GM19023 (cell line): ENCODE measurements around the gene IFNA7.
A peak's percentile ranks its signal among the peaks of the same experiment; 100 is the strongest.
"Not testable (repeated sequence)": the region's sequence is repeated elsewhere in the genome, so short reads cannot be mapped to it uniquely, and the experiment has no call there.

ENCODE experiments used
- ATAC-seq: cut with Tn5 transposase; IDR thresholded peaks from one replicate; pipeline ENCODE4 v1.9.1; 2021; ENCODE audit warnings: mild to moderate bottlenecking, moderate library complexity; ENCODE audit not compliant: unreplicated experiment

Gene IFNA7

DNA sequence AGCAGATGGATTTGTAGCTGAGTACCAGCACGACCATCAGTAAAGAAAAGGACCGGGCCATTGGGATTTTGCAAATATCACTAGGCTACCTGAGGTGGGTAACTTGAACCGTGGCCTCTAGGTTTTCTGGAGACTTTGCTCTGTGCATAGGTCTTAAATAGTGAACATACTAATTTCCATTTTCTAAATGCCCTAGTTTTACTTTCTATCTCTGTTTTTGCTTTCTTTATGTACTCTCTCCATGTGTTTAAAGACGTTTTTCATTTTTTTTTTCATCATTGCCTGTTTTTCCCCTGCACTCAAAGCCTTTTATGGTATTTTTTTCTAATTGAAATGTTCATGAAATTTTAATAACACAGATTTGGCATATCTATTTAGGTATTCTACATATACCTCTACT lies at the start of gene IFNA7:
IFNA7 (minus strand) TSS at position 101 of the 400 bp plus-strand sequence; CDS start at position 61, 40 bp downstream.
- not testable (repeated sequence) for ATAC-seq

DNA sequence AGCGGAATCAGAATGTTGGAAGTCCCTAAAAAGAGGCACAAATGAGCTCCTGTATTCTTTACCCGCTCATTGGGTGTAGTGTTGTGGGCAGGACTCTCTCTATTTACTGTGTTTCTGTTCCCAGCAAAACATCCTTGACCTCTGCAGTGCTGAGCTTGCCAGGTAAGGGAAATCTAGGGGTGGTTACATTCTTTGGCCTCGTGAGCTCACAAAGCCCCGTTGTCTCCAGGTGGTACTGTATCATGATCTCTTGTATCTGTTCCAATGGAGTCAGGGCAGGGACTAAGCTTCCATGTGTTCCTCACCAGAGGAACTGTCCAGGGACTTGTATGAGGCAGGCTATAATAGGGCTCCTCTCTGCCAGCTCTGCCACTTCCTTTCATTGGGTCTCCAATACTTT lies 49.6 kb upstream of the IFNA7 start:
- ATAC-seq: no peak

DNA sequence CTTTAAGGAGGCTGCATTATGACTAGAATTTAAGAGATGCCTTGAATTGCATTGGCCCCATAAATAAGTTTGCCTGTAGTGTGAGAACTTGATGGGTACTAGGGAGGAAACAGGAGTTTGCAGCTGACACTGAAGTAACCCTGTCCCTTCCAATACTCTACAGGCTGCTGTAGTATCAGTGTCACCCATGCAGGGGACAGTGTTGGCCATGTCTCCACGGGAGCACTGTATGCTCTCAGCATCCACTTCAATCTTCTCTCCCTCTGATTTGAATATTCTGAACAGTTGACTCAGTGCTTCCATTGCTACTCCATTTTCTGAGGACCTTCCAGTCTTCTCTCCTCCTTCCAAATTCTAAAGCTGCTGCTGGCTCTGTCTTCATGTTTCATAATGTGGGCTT lies 49.2 kb upstream of the IFNA7 start:
- ATAC-seq: no peak

DNA sequence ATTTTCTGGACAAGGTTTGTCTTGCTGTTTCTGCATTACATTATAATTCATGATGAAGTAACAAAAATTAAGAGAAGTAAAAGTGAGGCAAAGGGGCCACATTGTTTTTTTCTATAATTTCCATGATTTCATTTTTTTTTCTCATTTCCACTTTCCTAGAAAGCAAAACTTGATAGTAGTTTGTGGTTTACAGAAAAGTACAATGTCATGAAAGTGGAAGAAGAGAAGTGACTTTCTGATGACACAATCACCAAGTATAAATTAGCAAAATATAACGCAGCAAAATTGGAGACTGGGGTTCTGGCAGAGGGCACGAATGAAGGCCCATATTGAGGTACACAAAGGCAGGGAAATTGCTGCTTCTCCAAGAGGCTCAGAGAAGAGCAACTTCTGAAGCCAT lies 42.8 kb upstream of the IFNA7 start:
- no peak for ATAC-seq

DNA sequence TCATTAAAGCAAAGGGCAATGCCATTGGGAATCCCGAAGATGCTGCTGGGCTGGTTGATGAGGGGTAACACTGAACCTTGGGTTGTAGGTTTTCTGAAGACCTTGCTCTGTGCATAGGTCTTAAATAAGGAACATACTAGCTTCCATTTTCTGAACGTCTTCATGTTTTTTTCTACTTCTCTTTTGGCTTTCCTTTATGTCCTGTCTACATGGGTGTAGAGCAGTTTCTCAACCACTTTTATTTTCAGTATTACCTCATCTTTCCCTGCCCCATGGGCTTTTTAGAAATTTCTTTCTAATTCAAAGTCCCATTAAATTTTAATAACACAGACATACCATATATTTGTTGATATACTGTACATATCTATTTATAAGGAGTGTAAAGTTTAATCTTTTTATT lies 37.9 kb upstream of the IFNA7 start, which contains the start of gene IFNA14:
IFNA14 (minus strand) TSS at position 95 of the 400 bp plus-strand sequence; CDS start at position 25, 70 bp downstream.
- ATAC-seq: no peak

DNA sequence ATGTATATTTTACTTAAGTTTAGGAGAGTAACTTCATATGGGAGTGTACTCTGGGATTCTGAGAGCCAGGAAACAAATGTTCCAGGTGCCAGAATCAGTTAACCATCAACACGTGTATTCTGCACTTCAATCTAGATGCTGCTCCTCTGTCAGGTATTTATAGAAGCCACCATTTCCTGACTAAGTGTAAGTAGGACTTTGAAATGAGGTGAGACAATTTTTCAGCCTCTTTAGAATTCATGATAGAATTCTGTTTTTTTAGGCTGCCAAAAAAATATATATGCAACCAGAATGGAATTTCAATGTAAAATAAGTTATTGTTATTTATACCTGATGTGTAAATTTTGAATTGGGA lies 34.3 kb upstream of the IFNA7 start:
- not testable (repeated sequence) for ATAC-seq

DNA sequence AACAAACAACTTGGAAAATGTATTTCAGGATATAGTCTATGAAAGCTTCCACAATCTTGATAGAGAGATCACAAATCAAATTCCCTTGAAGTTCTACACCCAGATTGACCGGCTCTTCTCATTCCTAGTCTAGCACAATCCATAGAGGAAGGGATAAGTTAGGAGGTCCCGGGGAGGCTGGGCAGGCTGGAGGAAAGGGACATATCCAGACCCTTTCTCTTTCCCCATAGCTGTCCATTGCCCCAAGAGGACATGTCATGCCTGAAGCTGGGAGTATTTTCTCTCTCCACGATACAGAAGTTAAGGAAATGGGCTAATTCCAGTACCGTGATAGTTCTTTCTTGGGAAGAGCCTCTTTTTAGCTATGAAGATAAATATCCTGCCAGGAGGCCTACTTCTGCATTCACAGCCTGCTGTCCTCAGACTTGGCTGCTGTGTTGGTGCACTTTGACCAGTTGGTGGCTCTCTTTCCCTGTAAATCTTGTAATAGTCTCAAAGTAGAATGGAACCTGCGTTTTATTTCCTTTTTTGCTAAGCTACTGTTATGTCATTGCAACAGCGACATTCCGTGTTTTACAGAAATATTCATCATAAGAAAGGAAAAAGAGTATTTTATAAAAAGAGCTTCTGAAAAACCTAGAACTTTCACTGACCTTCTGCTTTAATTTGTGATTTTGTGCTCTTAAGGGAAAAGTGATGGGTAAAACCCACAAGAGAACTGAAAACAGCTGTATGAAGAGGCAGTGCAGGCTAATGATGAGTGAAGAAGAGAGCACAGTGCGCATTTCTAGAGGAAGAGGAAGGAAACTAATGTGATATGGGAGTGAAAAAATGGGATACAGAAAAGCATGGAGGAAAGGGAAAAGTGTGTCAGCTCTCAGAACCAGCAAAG lies 33.7 kb upstream of the IFNA7 start:
- ATAC-seq: peak; percentile 89

DNA sequence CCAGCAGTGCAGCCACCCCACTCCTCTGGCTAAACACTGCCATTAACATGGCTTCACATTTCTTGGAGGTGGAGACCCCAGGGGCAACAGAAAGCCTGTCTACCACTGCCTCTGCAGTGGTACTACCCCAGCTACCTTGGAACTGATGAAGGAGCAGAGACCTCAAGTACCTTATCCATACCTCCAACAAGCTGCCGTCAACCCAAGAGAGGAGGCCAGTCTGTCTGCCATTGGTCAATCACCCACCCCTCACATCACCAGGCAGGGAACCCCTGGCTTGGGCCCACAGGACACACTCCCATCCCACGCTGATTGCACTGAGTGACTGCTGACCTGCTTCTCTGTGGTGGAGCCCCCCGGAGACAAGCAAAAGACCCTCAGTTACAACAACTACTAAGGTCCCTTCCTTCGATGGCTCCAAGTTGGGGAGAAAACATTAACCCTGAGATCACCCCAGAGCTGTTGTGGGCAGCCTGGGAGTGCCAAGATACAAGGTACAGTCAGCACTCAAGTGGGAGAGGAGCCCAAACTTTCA lies 32.2 kb upstream of the IFNA7 start:
- ATAC-seq: no peak

DNA sequence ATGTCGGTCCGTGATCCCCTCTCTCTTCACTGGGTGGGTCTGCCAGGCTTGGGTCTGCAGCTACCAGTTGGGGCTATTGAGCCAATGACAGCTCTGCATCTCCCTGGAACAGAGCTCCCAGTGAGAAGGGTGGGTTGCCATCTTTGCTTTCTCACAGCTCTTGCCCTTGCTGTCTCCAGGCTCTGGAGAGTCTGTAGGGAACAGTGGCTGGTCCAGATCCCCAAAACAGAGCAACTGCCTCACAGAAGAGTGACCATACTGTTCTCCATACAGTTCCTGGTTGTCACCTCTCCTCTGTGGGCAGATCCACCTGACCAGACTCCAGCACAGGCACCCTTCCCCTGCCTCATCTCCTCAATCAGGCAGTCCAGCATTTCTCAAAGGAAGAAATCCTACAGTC lies 31.3 kb upstream of the IFNA7 start:
- ATAC-seq: no peak

DNA sequence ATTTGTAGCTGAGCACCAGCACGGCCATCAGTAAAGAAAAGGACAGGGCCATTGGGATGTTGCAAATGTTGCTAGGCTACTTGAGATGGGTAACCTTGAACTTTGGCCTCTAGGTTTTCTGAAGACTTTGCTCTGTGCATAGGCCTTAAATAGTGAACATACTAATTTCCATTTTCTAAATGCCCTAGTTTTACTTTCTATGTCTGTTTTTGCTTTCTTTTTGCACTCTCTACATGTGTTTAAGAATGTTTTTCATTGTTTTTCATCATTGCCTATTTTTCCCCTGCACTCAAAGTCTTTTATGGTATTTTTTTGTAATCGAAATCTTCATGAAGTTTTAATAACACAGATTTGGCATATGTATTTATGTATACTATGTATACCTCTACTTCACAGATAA lies 26.1 kb upstream of the IFNA7 start, which contains the start of gene IFNA17:
IFNA17 (minus strand) TSS at position 101 of the 400 bp plus-strand sequence; CDS start at position 52, 49 bp downstream.
- no peak for ATAC-seq

DNA sequence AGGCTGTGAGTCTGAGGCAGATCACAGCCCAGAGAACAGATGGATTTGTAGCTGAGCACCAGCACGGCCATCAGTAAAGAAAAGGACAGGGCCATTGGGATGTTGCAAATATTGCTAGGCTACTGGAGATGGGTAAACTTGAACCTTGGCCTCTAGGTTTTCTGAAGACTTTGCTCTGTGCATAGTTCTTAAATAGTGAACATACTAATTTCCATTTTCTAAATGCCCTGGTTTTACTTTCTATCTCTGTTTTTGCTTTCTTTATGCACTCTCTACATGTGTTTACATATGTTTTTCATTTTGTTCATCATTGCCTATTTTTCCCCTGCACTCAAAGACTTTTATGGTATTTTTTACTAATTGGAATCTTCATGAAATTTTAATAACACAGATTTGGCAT lies 15.2 kb upstream of the IFNA7 start, which contains the start of gene IFNA16:
IFNA16 (minus strand) TSS at position 101 of the 400 bp plus-strand sequence; CDS start at position 95, 6 bp downstream.
- not testable (repeated sequence) for ATAC-seq

DNA sequence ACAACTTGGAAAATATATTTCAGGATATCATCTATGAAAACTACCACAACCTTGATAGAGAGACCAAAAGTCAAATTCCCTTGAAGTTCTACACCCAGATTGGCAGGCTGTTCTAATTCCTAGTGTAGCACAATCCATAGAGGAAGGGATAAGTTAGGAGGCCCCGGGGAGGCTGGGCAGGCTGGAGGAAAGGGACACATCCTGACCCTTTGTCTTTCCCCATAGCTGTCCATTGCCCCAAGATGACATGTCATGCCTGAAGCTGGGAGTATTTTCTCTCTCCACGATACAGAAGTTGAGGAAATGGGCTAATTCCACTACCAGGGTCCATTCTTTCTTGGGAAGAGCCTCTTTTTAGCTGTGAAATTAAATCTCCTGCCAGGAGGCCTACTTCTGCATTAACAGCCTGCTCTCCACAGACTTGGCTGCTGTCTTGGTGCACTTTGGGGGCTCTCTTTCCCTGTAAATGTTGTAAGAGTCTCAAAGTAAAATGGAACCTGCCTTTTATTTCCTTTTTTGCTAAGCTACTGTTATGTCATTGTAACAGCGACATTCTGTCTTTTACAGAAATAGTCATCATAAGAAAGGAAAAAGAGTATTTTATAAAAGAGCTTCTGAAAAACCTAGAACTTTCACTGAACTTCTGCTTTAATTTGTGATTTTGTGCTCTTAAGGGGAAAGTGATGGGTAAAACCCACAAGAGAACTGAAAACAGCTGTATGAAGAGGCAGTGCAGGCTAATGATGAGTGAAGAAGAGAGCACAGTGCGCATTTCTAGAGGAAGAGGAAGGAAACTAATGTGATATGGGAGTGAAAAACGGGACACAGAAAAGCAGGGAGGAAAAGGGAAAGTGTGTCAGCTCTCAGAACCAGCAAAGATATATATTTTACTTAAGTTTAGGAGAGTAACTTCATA lies 11.7 kb upstream of the IFNA7 start:
- ATAC-seq: peak; percentile 66

DNA sequence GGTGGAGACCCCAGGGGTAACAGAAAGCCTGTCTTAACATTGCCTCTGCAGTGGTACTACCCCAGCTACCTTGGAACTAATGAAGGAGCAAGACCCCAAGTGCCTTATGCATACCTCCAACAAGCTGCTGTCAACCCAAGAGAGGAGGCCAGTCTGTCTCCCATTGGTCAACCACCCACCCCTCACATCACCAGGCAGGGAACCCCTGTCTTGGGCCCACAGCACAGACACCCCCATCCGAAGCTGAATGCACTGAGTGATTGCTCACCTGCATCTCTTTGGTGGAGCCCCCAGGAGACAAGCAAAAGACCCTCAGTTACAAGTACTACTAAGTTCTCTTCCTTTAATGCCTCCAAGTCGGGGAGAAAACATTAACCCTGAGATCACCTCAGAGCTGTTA lies 10.2 kb upstream of the IFNA7 start:
- ATAC-seq: not testable (repeated sequence)

DNA sequence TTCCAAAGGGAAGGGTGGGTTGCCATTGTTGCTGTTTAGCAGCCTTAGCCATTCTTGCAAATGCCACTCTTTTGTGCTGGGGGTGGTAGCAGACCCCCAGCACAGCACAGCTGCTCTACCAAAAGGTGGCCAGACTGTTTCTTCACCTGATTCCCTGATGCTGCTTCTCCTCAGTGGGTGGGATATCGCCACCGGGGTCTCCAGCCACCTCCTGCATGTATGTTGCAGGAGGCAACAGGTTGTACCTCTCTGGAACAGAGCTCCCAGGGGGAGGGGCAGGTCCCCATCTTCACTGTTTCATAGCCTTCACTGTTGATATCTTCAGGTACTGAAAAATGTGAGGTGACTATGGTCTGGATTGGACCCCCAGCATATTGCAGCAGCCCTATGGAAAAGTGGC lies 8.8 kb upstream of the IFNA7 start:
- ATAC-seq: not testable (repeated sequence)

DNA sequence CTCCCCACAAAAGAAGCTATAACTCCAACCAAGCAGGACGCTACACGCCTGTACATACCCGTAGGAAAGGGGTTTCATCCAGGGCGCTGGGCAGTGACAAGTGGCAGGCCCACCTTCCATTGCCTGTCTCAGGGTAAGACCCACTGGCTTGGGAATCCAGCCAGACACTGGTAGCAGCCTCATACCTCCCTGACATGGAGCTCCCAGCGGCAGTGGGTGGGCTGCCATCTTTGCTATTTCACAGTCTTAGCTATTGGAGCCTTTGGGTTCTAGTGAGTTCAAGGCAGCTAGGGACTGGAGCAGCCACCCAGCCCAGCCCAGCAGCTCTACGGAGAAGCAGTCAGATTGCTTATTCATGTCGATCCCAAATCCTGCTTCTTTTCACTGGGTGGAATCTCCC lies 8.3 kb upstream of the IFNA7 start:
- ATAC-seq: no peak

DNA sequence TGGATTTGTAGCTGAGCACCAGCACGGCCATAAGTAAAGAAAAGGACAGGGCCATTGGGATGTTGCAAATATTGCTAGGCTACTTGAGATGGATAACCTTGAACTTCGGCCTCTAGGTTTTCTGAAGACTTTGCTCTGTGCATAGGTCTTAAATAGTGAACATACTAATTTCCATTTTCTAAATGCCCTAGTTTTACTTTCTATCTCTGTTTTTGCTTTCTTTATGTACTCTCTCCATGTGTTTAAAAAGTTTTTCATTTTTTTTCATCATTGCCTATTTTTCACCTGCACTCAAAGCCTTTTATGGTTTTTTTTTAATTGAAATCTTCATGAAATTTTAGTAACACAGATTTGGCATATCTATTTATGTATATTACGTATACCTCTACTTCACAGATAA lies 5.0 kb upstream of the IFNA7 start, which contains the start of gene IFNA10:
IFNA10 (minus strand) TSS at position 101 of the 400 bp plus-strand sequence; CDS start at position 55, 46 bp downstream.
- not testable (repeated sequence) for ATAC-seq

DNA sequence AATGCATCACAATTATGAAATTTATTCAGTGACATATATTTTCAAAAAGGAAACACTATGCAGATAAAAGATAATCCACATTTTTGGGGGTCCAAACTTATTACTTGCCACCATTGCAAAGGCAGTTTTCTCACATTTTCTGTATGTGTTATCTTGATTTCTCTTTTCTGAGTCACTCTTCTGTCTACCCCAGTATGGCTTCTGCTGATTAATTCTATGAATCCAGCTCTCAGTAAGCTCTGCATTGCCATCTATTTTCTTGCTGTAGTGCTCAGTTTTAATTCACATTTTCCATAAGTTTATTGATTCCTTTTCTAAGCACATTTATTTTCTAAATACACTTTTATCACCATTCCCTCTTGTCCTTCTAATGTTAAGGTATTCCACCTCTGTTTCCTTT lies 3.2 kb upstream of the IFNA7 start:
- ATAC-seq: no peak

DNA sequence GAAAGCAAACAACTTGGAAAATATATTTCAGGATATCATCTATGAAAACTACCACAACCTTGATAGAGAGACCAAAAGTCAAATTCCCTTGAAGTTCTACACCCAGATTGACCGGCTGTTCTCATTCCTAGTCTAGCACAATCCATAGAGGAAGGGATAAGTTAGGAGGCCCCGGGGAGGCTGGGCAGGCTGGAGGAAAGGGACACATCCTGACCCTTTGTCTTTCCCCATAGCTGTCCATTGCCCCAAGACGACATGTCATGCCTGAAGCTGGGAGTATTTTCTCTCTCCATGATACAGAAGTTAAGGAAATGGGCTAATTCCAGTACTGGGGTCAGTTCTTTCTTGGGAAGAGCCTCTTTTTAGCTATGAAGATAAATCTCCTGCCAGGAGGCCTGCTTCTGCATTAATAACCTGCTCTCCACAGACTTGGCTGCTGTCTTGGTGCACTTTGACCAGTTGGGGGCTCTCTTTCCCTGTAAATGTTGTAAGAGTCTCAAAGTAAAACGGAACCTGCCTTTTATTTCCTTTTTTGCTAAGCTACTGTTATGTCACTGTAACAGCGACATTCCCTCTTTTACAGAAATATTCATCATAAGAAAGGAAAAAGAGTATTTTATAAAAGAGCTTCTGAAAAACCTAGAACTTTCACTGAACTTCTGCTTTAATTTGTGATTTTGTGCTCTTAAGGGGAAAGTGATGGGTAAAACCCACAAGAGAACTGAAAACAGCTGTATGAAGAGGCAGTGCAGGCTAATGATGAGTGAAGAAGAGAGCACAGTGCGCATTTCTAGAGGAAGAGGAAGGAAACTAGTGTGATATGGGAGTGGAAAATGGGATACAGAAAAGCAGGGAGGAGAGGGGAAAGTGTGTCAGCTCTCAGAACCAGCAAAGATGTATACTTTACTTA lies 6.9 kb downstream of the IFNA7 start:
- ATAC-seq: peak; percentile 91

DNA sequence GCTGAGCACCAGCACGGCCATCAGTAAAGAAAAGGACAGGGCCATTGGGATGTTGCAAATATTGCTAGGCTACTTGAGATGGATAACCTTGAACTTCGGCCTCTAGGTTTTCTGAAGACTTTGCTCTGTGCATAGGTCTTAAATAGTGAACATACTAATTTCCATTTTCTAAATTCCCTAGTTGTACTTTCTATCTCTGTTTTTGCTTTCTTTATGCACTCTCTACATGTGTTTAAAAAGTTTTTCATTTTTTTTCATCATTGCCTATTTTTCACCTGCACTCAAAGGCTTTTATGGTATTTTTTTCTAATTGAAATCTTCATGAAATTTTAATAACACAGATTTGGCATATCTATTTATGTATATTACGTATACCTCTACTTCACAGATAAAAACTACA lies 14.5 kb downstream of the IFNA7 start, which contains the start of gene IFNA4:
IFNA4 (minus strand) TSS at position 101 of the 400 bp plus-strand sequence; CDS start at position 45, 56 bp downstream.
- ATAC-seq: not testable (repeated sequence)
